ENCODE data around the gene KLHL42. TPM values are rescaled to one million over a fixed set of nuclear protein-coding genes. Genes with fewer than 3 reads are reported as not detected.

The KLHL42 gene
- total and polyA plus RNA-seq, 10 of the 15 experiments (the other 5 are each of a cell fraction or from before 2014, with no cell fraction given) = 2.1 to 18.2 (median 13.1) TPM

- H2AFZ ChIP-seq (ENCODE audit: control insufficient read depth, low read depth, low read length) = no peak overlapping the region
- no peak for FAIRE-seq
- in situ Hi-C loops (cut with MboI) (no loop called here), intact Hi-C loops (cut with micrococcal nuclease; ENCODE audit: unreplicated experiment) (no loop called here)
- H4K20me1 ChIP-seq (ENCODE audit: control insufficient read depth, insufficient read depth) = no peaks in the 10 kb centered on the region; the same call in 1 of the 2 replicates
- no TSS peak for BruUV-seq (replicated peaks)
- no peaks in the 10 kb centered on the region for H3K4me1 ChIP-seq (ENCODE audit: control insufficient read depth, insufficient read depth, low read length)
- no peak overlapping the region for H3K4me3 ChIP-seq
- ChIA-PET POLR2A (no interaction called here), SMC1A (ENCODE audit: uncharacterized antibody, unreplicated experiment) (interaction anchor here (2.3 kb wide), 1 partner anchor 88 kb away, joined by 5 read pairs; no protein-coding TSS in a partner anchor), RAD21 (ENCODE audit: unreplicated experiment) (no interaction called here), CTCF (interaction anchor here (1.5 kb wide), 1 partner anchor 80 kb away, joined by 3 read pairs; no protein-coding TSS in a partner anchor)
- 28% methylated on average over 6 of the region's 6 CpGs for WGBS (ENCODE audit: insufficient coverage, insufficient replicate concordance, low lambda C conversion rate, missing lambda C conversion rate)
- no peaks in the 10 kb centered on the region for H3K79me2 ChIP-seq (ENCODE audit: control insufficient read depth, insufficient read depth, low read length)
- no peak overlapping the region for H3K4me2 ChIP-seq (ENCODE audit: control insufficient read depth, insufficient read depth)
- no peak overlapping the region for H3K9ac ChIP-seq (ENCODE audit: control insufficient read depth, insufficient read depth, low read length)
- ATAC-seq = no peak
- H3K36me3 ChIP-seq (ENCODE audit: control insufficient read depth in 2 of 2, insufficient read depth in 2 of 2, low read length in 1 of 2) = no peaks in the 10 kb centered on the region
- TF ChIP-seq RELB (IDR thresholded peaks at IDR 0.05; ENCODE audit: low read depth) (no peak), RBBP5 (conservative IDR thresholded peaks at IDR 0.05) (no peak), PRDM15 (CRISPR knock-in tag; IDR thresholded peaks at IDR 0.05) (no peak), CTCF (IDR thresholded peaks at IDR 0.05 in 2 of 3, conservative IDR thresholded peaks at IDR 0.05 in 1 of 3; ENCODE audit: control insufficient read depth in 2 of 3, extremely low read depth in 1 of 3, insufficient read depth in 1 of 3, low read depth in 3 of 3, low read length in 3 of 3) (no peak), RELA (IDR thresholded peaks at IDR 0.05; ENCODE audit: borderline replicate concordance, partially characterized antibody) (no peak), NR2C2 (IDR thresholded peaks at IDR 0.05; ENCODE audit: borderline replicate concordance, control insufficient read depth, insufficient read length, low read depth) (no peak), GATAD2B (conservative IDR thresholded peaks at IDR 0.05; ENCODE audit: low read depth) (no peak), ZSCAN29 (IDR thresholded peaks at IDR 0.05) (no peak), CBFB (IDR thresholded peaks at IDR 0.05; ENCODE audit: low read depth) (no peak), PBX3 (IDR thresholded peaks at IDR 0.05; ENCODE audit: insufficient replicate concordance, low read depth, low read length) (no peak)
- 0 out of 4 replicates have a peak, but pooled peaks cover 0 to 2% of the 10 kb centered on the region in 2 experiments for H3K27me3 ChIP-seq (replicated peaks in 1 of 2; ENCODE audit: control insufficient read depth in 2 of 2, insufficient read depth in 2 of 2, low read length in 1 of 2)
- no peaks in the 10 kb centered on the region; the same call in 2 of the 3 replicates for H3K9me3 ChIP-seq (replicated peaks; ENCODE audit: control insufficient read depth, insufficient read depth, low read length)
- H3K27ac ChIP-seq (ENCODE audit: control insufficient read depth, insufficient read depth) = no peak overlapping the region
- DNase-seq (ENCODE audit: low read depth, low spot score) = no peak
Observed at GRCh38 chr12:27812502-27812901, 32.5 kb downstream of the KLHL42 start.
